DOHH2 (cell line): ENCODE measurements around the gene PDGFB.

Experiments
- EZH2phosphoT487 ChIP-seq: fragments of 200-600 bp; sonication (generic); IDR thresholded peaks from 2 replicates; pipeline ENCODE4 v1.6.1; 2017; ENCODE audit warnings: borderline replicate concordance, mild to moderate bottlenecking, antibody characterized with exemption, low read length, moderate library complexity, mixed read lengths
- TF ChIP-seq, protein P1 (sequence below): fragments of 200-600 bp; sonication (generic); IDR thresholded peaks from one replicate; pipeline ENCODE4 v1.5.1; 2014; ENCODE audit warnings: antibody characterized with exemption, mild to moderate bottlenecking, low read depth, low read length; ENCODE audit not compliant: poor library complexity, severe bottlenecking

DNA sequence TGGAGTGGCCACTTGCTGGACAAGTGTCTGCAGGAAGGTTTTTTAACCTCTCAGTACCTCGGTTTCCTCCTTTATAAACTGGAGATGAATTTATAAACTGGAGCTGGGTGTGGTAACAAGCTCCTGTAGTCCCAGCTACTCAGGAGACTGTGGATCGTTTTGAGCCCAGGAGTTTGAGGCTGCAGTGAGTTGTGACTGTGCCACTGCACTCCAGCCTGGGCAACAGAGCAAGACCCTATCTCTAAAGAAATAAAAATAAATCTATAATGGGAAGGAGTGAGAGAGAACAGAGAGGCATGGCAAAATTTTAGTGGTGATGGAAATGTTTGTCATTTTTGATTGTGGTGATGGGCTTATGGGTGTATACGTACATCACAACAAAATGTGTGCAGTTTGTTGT is 1.4 kb upstream of the PDGFB start:
- TF ChIP-seq, protein P1, sequence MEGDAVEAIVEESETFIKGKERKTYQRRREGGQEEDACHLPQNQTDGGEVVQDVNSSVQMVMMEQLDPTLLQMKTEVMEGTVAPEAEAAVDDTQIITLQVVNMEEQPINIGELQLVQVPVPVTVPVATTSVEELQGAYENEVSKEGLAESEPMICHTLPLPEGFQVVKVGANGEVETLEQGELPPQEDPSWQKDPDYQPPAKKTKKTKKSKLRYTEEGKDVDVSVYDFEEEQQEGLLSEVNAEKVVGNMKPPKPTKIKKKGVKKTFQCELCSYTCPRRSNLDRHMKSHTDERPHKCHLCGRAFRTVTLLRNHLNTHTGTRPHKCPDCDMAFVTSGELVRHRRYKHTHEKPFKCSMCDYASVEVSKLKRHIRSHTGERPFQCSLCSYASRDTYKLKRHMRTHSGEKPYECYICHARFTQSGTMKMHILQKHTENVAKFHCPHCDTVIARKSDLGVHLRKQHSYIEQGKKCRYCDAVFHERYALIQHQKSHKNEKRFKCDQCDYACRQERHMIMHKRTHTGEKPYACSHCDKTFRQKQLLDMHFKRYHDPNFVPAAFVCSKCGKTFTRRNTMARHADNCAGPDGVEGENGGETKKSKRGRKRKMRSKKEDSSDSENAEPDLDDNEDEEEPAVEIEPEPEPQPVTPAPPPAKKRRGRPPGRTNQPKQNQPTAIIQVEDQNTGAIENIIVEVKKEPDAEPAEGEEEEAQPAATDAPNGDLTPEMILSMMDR: no peak
- no peak for TF ChIP-seq EZH2phosphoT487
